OCI-LY3 (cell line): ENCODE results near the gene SLC25A20.

Source experiments
- EZH2phosphoT487 ChIP-seq: fragments of 200-600 bp; shearing (Covaris generic); IDR thresholded peaks from 2 replicates; pipeline ENCODE4 v1.6.1; 2018; ENCODE audit warnings: antibody characterized with exemption, mixed run types, low read depth
- TF ChIP-seq, protein P1 (sequence below): fragments of 200-600, 300-600 bp; sonication (generic); IDR thresholded peaks from 2 replicates; pipeline ENCODE4 v1.5.1; 2014; ENCODE audit warnings: antibody characterized with exemption, low read length, low read depth

DNA sequence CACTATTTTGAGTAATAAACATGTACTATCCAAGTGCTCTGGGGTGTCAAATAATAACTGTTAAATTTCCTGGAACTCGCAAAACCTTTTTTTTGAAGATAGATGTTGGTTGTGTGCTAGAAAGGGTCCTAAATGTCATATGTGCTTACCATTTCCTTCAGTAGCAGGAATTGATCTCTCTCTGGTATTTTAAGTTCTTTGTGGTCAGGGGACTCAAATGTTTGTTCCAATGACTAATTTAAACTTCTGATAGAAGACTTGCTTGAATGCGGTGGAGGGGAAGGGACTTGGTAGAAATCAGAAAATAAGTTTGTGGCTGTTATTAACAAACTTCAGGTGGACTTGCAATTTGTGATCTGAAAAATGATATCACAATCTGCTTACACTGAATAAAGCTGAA lies 46.8 kb upstream of the SLC25A20 start:
- TF ChIP-seq, protein P1, sequence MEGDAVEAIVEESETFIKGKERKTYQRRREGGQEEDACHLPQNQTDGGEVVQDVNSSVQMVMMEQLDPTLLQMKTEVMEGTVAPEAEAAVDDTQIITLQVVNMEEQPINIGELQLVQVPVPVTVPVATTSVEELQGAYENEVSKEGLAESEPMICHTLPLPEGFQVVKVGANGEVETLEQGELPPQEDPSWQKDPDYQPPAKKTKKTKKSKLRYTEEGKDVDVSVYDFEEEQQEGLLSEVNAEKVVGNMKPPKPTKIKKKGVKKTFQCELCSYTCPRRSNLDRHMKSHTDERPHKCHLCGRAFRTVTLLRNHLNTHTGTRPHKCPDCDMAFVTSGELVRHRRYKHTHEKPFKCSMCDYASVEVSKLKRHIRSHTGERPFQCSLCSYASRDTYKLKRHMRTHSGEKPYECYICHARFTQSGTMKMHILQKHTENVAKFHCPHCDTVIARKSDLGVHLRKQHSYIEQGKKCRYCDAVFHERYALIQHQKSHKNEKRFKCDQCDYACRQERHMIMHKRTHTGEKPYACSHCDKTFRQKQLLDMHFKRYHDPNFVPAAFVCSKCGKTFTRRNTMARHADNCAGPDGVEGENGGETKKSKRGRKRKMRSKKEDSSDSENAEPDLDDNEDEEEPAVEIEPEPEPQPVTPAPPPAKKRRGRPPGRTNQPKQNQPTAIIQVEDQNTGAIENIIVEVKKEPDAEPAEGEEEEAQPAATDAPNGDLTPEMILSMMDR, result no peak
- no peak for TF ChIP-seq EZH2phosphoT487
